Lung (tissue), 12 donors: ENCODE data around the gene PIAS1. TPM values are rescaled to one million over a fixed set of nuclear protein-coding genes. Genes with fewer than 3 reads are reported as not detected.
A peak's percentile ranks its signal among the peaks of the same experiment; 100 is the strongest.
"Not testable (repeated sequence)": the region's sequence is repeated elsewhere in the genome, so short reads cannot be mapped to it uniquely, and the experiment has no call there.

Experiments used
- ATAC-seq: fragments of 200-7000 bp; cut with Tn5 transposase; one replicate; pipeline ENCODE4 v1.9.1; 2020; ENCODE audit warnings: moderate number of reproducible peaks; ENCODE audit not compliant: insufficient read depth, low FRiP score
- DNase-seq, 3 donors: peaks; one replicate each; pipeline ENCODE4 v3.0.0-alpha.2; 2013 to 2017
- H3K27ac ChIP-seq, 2 donors: one replicate each; pipeline ENCODE4 v1.5.1; 2013; ENCODE audit warnings: mild to moderate bottlenecking in 2 of 2, moderate library complexity in 2 of 2, control low read depth in 1 of 2, inconsistent platforms in 1 of 2, low read depth in 1 of 2, low read length in 1 of 2
- H3K27me3 ChIP-seq, 3 donors: one replicate each; pipeline ENCODE4 v1.5.1; 2013; ENCODE audit warnings: low read length in 2 of 3; ENCODE audit not compliant: control insufficient read depth in 3 of 3, insufficient read depth in 3 of 3
- H3K36me3 ChIP-seq, 4 donors: one replicate each; pipeline ENCODE4 v1.5.1; 2013; ENCODE audit warnings: low read length in 4 of 4, mild to moderate bottlenecking in 1 of 4, moderate library complexity in 1 of 4; ENCODE audit not compliant: control insufficient read depth in 4 of 4, insufficient read depth in 4 of 4
- H3K4me1 ChIP-seq, 5 donors: one replicate each; pipeline ENCODE4 v1.5.1; 2013; ENCODE audit warnings: low read length in 5 of 5, mild to moderate bottlenecking in 2 of 5, moderate library complexity in 1 of 5; ENCODE audit not compliant: control insufficient read depth in 5 of 5, insufficient read depth in 5 of 5
- H3K4me3 ChIP-seq: one replicate; pipeline ENCODE4 v1.5.1; 2013; ENCODE audit warnings: mild to moderate bottlenecking, control low read depth, moderate library complexity
- H3K9ac ChIP-seq, 2 donors: one replicate each; pipeline ENCODE4 v1.5.1; 2013; ENCODE audit warnings: low read length in 2 of 2, control low read depth in 1 of 2; ENCODE audit not compliant: insufficient read depth in 1 of 2
- H3K9me3 ChIP-seq, 4 donors: one replicate each; pipeline ENCODE4 v1.5.1; 2013; ENCODE audit warnings: low read length in 3 of 4, mild to moderate bottlenecking in 1 of 4, moderate library complexity in 1 of 4; ENCODE audit not compliant: control insufficient read depth in 4 of 4, insufficient read depth in 3 of 4
- CTCF ChIP-seq: IDR thresholded peaks from 2 replicates; pipeline ENCODE4 v1.5.1; 2012; ENCODE audit warnings: mild to moderate bottlenecking; ENCODE audit errors: control extremely low read depth, extremely low read depth
- WGBS, 2 donors: extraction: QIAGEN DNeasy Blood & Tissue Kit; methylation state at CpG; one replicate each; pipeline ENCODE4 v1.1.7; 2013; 5-methylcytosine and 5-hydroxymethylcytosine counted together
- polyA plus RNA-seq, 2 donors: library from polyadenylated mRNA; stranded (reverse); fragments of 200-250 nt; gene quantifications; one replicate each; pipeline ENCODE4 v1.2.1, GENCODE V29; 2013
- total RNA-seq, 2 donors: library from RNA; depleted of rRNA in 1 of 2; stranded (reverse); fragments of >200 nt in 1 of 2; gene quantifications; one replicate each; pipeline ENCODE4 v1.2.1, GENCODE V29; 2014 to 2021
- donor health status: control.
- donor health status: control.
- donor health status: Bipolar disorder and iron deficiency.
- donor health status: healthy.
- donor health status: DM: yes; HTN: yes; CAD: no.

PIAS1 gene
- total and polyA plus RNA-seq, 4 donors: 14.6 to 157 (median 30.4) TPM

DNA sequence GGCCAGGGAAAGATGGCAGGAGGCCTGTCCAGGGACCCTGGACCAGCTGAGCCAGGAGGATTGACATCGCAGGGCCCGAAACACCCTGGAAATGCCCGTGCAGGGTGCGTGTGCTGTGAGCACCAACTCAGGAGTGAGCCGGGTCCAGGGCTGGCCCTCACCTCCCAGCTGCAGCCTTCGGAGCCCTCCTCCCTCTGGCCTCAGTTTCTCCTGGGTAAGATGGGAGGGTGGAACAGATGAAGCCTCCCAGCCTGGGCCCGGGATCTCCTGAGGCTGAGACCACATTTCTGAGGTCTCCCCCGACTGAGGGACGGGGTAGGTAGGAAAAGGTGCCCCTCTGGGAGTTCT is 156.3 kb downstream of the PIAS1 start:
- WGBS, 2 donors: 86 to 87% methylated on average over 9 of the region's 9 CpGs
- H3K27me3 ChIP-seq: no peaks in the 10 kb centered on the region
- H3K36me3 ChIP-seq: peaks cover 0 to 10% (median 2%) of the 10 kb centered on the region in 4 donors
- TF ChIP-seq CTCF: no peak
- H3K9me3 ChIP-seq: no peaks in the 10 kb centered on the region
- DNase-seq (no peak), ATAC-seq (no peak)
- H3K4me1 ChIP-seq: peaks cover 0 to 18% (median 6%) of the 10 kb centered on the region in 5 donors
- no peak overlapping the region for H3K27ac ChIP-seq
- H3K9ac ChIP-seq: no peak overlapping the region
- H3K4me3 ChIP-seq: no peak overlapping the region

DNA sequence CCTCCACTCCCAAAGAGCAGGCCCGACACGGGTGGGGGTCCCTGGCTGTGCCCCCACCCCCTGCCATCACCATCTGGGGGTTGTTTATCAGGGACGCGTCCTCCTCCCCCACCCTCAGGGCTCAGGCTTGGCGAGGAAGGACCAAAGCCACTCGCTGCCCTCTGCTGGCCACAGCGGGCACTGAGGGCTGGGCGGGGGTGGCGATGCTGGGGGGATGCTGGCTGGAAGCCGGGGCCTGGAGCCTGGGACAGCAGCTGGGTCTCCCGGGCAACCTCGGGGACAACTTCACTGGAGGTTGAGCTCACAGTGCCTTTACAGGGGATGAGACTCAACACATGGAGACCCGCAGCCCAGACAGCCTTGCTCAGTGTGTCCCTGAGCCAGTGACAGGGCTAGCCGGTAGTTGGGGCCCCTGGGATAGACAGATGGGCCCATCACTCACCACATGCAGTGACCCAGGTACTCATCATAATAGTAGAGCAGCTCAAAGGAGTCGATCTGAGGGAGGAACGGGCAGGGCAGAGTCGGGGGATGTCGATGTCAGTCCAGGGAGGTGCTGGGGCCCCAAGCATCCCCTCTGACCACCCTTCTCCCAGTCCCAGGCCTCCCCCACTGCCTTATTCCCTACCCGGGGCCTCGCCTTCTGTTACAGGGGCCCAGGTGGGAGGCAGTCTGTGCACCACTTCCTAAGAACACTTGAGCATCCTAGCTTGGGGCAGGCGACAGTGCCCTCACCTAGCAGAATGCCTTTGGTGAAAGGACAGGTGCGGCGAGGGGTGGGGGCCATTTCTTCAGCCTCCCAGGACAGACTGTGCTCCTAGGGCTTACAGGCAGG is 156.9 kb downstream of the PIAS1 start:
- 54% methylated on average over 23 of the region's 23 CpGs for WGBS, 2 donors
- peak; percentile 31 for TF ChIP-seq CTCF
- Histone ChIP-seq H3K27ac (no peak overlapping the region), H3K27me3 (no peaks in the 10 kb centered on the region), H3K9me3 (no peaks in the 10 kb centered on the region), H3K4me3 (no peak overlapping the region), H3K36me3 (peaks cover 0 to 10% (median 2%) of the 10 kb centered on the region in 4 donors), H3K4me1 (peaks cover 0 to 14% (median 6%) of the 10 kb centered on the region in 5 donors), H3K9ac (no peak overlapping the region)
- ATAC-seq: no peak
- peak; percentile 77 to 84 (median 78) for DNase-seq

DNA sequence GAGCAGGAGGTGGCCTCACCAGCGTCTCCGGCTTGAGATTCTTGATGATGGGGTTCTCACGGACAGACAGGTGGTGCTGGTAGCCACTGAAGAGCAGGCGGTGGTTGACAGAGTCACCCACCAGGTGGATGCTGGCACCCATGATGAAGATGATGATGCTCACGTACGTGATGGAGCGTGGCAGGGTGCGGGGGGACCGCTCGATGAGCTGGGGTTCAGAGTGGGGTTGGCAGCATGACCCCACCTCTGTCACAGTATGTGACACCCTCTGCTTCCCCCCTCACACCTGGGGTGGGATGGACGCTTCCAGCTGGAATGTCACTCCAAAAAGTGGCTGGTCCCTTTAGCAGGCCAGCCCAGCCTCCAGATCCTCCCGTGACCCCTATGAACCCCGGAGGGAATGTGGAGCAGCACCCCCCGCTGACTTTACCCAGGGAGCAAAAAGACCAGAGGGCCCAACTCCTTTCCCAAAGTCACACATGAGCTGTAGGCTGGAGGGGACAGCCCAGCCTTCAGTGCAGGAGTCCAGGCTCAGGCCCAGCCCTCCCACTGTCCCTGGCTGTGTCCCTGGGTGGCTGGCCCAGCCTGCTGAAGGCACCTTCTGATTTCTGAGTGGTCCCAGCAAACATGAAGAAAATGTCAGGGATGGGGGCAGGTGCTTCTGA is 157.7 kb downstream of the PIAS1 start:
- Histone ChIP-seq H3K9me3 (no peaks in the 10 kb centered on the region), H3K4me3 (no peak overlapping the region), H3K27ac (no peak overlapping the region), H3K9ac (no peak overlapping the region), H3K4me1 (peaks cover 0 to 14% (median 5%) of the 10 kb centered on the region in 5 donors), H3K36me3 (peaks cover 0 to 11% (median 3%) of the 10 kb centered on the region in 4 donors), H3K27me3 (no peaks in the 10 kb centered on the region)
- WGBS, 2 donors: 96% methylated on average over 14 of the region's 14 CpGs
- ATAC-seq (no peak), DNase-seq (no peak)
- no peak for TF ChIP-seq CTCF

DNA sequence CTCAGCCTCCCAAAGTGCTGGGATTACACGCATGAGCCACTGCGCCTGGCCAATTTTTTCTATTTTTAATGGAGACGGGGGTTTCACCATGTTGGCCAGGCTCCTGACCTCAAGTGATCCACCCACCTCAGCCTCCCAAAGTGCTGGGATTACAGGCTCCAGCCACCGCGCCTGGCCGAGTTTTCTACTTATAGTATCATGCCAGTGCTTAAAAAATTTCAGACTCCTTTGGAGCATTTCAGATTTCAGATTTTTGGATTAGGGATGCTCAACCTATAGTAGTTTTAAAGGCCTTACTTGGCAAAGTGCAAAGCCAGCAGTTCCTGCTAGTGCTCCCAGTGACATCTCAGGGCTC is 159.4 kb downstream of the PIAS1 start:
- H3K27ac ChIP-seq, H3K4me3 ChIP-seq, H3K27me3 ChIP-seq, ATAC-seq, H3K4me1 ChIP-seq, DNase-seq, H3K36me3 ChIP-seq, H3K9ac ChIP-seq, H3K9me3 ChIP-seq: not testable (repeated sequence)
- 96 to 99% methylated on average over 6 of the region's 6 CpGs for WGBS, 2 donors
